Measurements from ENCODE around the gene CST7. TPM values are rescaled to one million over a fixed set of nuclear protein-coding genes. Genes with fewer than 3 reads are reported as not detected.

The CST7 gene
- total and polyA plus RNA-seq, 2 experiments from 2014 or later = not detected

DNA sequence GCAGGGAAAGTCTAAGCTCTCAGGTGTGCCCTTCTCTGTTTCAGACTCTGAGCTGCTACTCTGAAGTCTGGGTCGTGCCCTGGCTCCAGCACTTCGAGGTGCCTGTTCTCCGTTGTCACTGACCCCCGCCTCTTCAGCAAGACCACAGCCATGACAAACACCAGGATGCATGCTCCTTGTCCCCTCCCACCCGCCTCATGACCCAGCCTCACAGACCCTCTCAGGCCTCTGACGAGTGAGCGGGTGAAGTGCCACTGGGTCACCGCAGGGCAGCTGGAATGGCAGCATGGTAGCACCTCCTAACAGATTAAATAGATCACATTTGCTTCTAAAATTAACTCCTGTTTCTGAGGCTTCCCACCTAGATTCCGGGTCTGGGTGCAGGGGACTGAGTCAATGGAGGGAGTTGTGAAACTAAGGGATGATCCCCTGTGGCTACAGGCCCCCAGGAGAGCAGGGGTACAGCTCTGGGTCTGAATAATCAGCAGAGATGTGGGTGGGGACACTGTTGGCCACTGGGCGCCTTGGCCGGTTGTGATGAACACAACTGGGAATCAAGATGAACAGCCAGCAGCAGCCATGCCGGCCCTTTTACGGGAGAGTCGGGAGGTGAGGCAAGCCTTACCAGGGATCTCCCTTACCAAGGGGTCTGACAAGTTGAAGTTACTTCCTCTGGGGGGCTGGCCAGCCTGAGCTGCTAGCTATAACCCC, 10.7 kb downstream of the CST7 start:
- Histone ChIP-seq H3K9me2 (ENCODE audit: insufficient read depth) (no peaks in the 10 kb centered on the region), H3K4me1 (ENCODE audit: insufficient read depth) (no peaks in the 10 kb centered on the region), H3K36me3 (ENCODE audit: insufficient read depth) (peaks cover 7% of the 10 kb centered on the region), H3K27me3 (ENCODE audit: insufficient read depth) (no peaks in the 10 kb centered on the region), H2AFZ (no peak overlapping the region), H3K4me2 (no peak overlapping the region), H3K79me2 (replicated peaks; ENCODE audit: insufficient read depth) (no peaks in the 10 kb centered on the region), H3F3A (replicated peaks; ENCODE audit: low read depth) (no peaks in the 10 kb centered on the region), H3K27ac (ENCODE audit: low read depth) (no peak overlapping the region), H4K20me1 (replicated peaks; ENCODE audit: insufficient read depth) (no peaks in the 10 kb centered on the region; the same call in 1 of the 2 replicates), H3K4me3 (no peak overlapping the region)
- Mint-ChIP-seq H3K27me3 (ENCODE audit: insufficient read depth, low read depth, poor library complexity) (peaks cover 6% of the 10 kb centered on the region), H3K36me3 (ENCODE audit: low read depth) (peaks cover 26% of the 10 kb centered on the region), H3K4me1 (no peaks in the 10 kb centered on the region), H3K4me3 (no peak overlapping the region), H3K27ac (no peak overlapping the region), H3K9me3 (no peaks in the 10 kb centered on the region; the same call in 2 of the 3 replicates)
- TF ChIP-seq EZH2 (IDR thresholded peaks at IDR 0.05; ENCODE audit: low read depth, unreplicated experiment) = no peak
- TF ChIP-seq REST (IDR thresholded peaks at IDR 0.05; ENCODE audit: unreplicated experiment) = no peak
- no peak for TF ChIP-seq POLR2AphosphoS5 (IDR thresholded peaks at IDR 0.05; ENCODE audit: low read depth)
- TF ChIP-seq, protein P1, sequence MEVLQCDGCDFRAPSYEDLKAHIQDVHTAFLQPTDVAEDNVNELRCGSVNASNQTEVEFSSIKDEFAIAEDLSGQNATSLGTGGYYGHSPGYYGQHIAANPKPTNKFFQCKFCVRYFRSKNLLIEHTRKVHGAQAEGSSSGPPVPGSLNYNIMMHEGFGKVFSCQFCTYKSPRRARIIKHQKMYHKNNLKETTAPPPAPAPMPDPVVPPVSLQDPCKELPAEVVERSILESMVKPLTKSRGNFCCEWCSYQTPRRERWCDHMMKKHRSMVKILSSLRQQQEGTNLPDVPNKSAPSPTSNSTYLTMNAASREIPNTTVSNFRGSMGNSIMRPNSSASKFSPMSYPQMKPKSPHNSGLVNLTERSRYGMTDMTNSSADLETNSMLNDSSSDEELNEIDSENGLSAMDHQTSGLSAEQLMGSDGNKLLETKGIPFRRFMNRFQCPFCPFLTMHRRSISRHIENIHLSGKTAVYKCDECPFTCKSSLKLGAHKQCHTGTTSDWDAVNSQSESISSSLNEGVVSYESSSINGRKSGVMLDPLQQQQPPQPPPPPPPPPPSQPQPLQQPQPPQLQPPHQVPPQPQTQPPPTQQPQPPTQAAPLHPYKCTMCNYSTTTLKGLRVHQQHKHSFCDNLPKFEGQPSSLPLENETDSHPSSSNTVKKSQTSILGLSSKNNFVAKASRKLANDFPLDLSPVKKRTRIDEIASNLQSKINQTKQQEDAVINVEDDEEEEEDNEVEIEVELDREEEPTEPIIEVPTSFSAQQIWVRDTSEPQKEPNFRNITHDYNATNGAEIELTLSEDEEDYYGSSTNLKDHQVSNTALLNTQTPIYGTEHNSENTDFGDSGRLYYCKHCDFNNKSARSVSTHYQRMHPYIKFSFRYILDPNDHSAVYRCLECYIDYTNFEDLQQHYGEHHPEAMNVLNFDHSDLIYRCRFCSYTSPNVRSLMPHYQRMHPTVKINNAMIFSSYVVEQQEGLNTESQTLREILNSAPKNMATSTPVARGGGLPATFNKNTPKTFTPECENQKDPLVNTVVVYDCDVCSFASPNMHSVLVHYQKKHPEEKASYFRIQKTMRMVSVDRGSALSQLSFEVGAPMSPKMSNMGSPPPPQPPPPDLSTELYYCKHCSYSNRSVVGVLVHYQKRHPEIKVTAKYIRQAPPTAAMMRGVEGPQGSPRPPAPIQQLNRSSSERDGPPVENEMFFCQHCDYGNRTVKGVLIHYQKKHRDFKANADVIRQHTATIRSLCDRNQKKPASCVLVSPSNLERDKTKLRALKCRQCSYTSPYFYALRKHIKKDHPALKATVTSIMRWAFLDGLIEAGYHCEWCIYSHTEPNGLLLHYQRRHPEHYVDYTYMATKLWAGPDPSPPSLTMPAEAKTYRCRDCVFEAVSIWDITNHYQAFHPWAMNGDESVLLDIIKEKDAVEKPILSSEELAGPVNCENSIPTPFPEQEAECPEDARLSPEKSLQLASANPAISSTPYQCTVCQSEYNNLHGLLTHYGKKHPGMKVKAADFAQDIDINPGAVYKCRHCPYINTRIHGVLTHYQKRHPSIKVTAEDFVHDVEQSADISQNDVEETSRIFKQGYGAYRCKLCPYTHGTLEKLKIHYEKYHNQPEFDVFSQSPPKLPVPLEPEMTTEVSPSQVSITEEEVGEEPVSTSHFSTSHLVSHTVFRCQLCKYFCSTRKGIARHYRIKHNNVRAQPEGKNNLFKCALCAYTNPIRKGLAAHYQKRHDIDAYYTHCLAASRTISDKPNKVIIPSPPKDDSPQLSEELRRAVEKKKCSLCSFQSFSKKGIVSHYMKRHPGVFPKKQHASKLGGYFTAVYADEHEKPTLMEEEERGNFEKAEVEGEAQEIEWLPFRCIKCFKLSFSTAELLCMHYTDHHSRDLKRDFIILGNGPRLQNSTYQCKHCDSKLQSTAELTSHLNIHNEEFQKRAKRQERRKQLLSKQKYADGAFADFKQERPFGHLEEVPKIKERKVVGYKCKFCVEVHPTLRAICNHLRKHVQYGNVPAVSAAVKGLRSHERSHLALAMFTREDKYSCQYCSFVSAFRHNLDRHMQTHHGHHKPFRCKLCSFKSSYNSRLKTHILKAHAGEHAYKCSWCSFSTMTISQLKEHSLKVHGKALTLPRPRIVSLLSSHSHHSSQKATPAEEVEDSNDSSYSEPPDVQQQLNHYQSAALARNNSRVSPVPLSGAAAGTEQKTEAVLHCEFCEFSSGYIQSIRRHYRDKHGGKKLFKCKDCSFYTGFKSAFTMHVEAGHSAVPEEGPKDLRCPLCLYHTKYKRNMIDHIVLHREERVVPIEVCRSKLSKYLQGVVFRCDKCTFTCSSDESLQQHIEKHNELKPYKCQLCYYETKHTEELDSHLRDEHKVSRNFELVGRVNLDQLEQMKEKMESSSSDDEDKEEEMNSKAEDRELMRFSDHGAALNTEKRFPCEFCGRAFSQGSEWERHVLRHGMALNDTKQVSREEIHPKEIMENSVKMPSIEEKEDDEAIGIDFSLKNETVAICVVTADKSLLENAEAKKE (CRISPR knock-in tag; IDR thresholded peaks at IDR 0.05) = no peak
- TF ChIP-seq JUNB (IDR thresholded peaks at IDR 0.05; ENCODE audit: unreplicated experiment) = no peak
- TF ChIP-seq ZNF331 (CRISPR knock-in tag; IDR thresholded peaks at IDR 0.05; ENCODE audit: low read depth) = no peak
- no peak for TF ChIP-seq CTCF (conservative IDR thresholded peaks at IDR 0.05; ENCODE audit: low read depth in 2 of 2)
- no peak for TF ChIP-seq EZH2phosphoT487 (IDR thresholded peaks at IDR 0.05; ENCODE audit: unreplicated experiment)
- TF ChIP-seq STAT1 (IDR thresholded peaks at IDR 0.05; ENCODE audit: unreplicated experiment) = no peak
- TF ChIP-seq ZNF114 (CRISPR knock-in tag; IDR thresholded peaks at IDR 0.05) = no peak
- no peak for TF ChIP-seq CREB1 (CRISPR knock-in tag; IDR thresholded peaks at IDR 0.05; ENCODE audit: low read depth)
- no peak for TF ChIP-seq NANOG (IDR thresholded peaks at IDR 0.05; ENCODE audit: borderline replicate concordance)
- TF ChIP-seq, protein P2, sequence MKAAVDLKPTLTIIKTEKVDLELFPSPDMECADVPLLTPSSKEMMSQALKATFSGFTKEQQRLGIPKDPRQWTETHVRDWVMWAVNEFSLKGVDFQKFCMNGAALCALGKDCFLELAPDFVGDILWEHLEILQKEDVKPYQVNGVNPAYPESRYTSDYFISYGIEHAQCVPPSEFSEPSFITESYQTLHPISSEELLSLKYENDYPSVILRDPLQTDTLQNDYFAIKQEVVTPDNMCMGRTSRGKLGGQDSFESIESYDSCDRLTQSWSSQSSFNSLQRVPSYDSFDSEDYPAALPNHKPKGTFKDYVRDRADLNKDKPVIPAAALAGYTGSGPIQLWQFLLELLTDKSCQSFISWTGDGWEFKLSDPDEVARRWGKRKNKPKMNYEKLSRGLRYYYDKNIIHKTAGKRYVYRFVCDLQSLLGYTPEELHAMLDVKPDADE (IDR thresholded peaks at IDR 0.05) = no peak
- ATAC-seq (no peak), DNase-seq (ENCODE audit: low spot score) (no peak)
